Neural progenitor cell (in vitro differentiated cells): ENCODE measurements around the gene ZSWIM5. TPM values are rescaled to one million over a fixed set of nuclear protein-coding genes. Genes with fewer than 3 reads are reported as not detected.

Experiments used
- DNase-seq: peaks from one replicate; pipeline ENCODE4 v3.0.0-alpha.2; 2016; ENCODE audit warnings: low spot score
- H2AFZ ChIP-seq: fragments of 200-600 bp; sonication (generic); replicated peaks from 2 replicates; pipeline ENCODE4 v1.6.1; 2016; ENCODE audit warnings: antibody characterized with exemption
- H3F3A ChIP-seq: fragments of 200-600 bp; sonication (generic); 2 replicates; pipeline ENCODE4 v1.6.1; 2016; ENCODE audit warnings: antibody characterized with exemption, low read depth
- H3K27ac ChIP-seq: fragments of 200-600 bp; sonication (generic); 2 replicates; pipeline ENCODE4 v1.5.1; 2016; ENCODE audit warnings: mild to moderate bottlenecking
- H3K27me3 ChIP-seq: fragments of 200-600 bp; sonication (generic); 2 replicates; pipeline ENCODE4 v1.6.1; 2016; ENCODE audit warnings: mild to moderate bottlenecking, moderate library complexity
- H3K36me3 ChIP-seq: fragments of 200-600 bp; sonication (generic); 2 replicates; pipeline ENCODE4 v1.5.1; 2016
- H3K4me1 ChIP-seq: fragments of 200-600 bp; sonication (generic); 2 replicates; pipeline ENCODE4 v1.6.1; 2016; ENCODE audit warnings: mixed run types
- H3K4me2 ChIP-seq: fragments of 200-600 bp; sonication (generic); 2 replicates; pipeline ENCODE4 v1.6.1; 2016
- H3K4me3 ChIP-seq: fragments of 200-600 bp; sonication (generic); 2 replicates; pipeline ENCODE4 v1.5.1; 2016
- H3K79me2 ChIP-seq: fragments of 200-600 bp; sonication (generic); 2 replicates; pipeline ENCODE4 v1.6.1; 2016; ENCODE audit warnings: low read depth
- H3K9ac ChIP-seq: fragments of 200-600 bp; sonication (generic); 2 replicates; pipeline ENCODE4 v1.6.1; 2016
- H3K9me3 ChIP-seq: fragments of 200-600 bp; sonication (generic); 2 replicates; pipeline ENCODE4 v1.5.1; 2016; ENCODE audit warnings: low read depth
- H4K20me1 ChIP-seq: fragments of 200-600 bp; sonication (generic); 2 replicates; pipeline ENCODE4 v1.6.1; 2016; ENCODE audit warnings: low read depth
- H3K27ac Mint-ChIP-seq: 3 replicates; pipeline ENCODE4 v1.8.0; 2021; ENCODE audit warnings: mixed read lengths
- H3K27me3 Mint-ChIP-seq: 2 replicates; pipeline ENCODE4 v1.8.0; 2022; ENCODE audit warnings: low read depth, mild to moderate bottlenecking, inconsistent platforms, moderate library complexity, mixed read lengths; ENCODE audit not compliant: insufficient read depth
- H3K36me3 Mint-ChIP-seq: 3 replicates; pipeline ENCODE4 v1.8.0; 2021; ENCODE audit warnings: mixed read lengths
- H3K4me1 Mint-ChIP-seq: 3 replicates; pipeline ENCODE4 v1.8.0; 2021; ENCODE audit warnings: mixed read lengths
- H3K4me3 Mint-ChIP-seq: 3 replicates; pipeline ENCODE4 v1.8.0; 2021; ENCODE audit warnings: mild to moderate bottlenecking, moderate library complexity, mixed read lengths
- H3K9me3 Mint-ChIP-seq: 3 replicates; pipeline ENCODE4 v1.8.0; 2020; ENCODE audit warnings: mixed read lengths
- EZH2 ChIP-seq: fragments of 200-600 bp; sonication (generic); IDR thresholded peaks from 2 replicates; pipeline ENCODE4 v1.6.1; 2017; ENCODE audit warnings: antibody characterized with exemption, mild to moderate bottlenecking, moderate library complexity
- EZH2phosphoT487 ChIP-seq: fragments of 200-600 bp; sonication (generic); IDR thresholded peaks from 2 replicates; pipeline ENCODE4 v1.6.1; 2017; ENCODE audit warnings: antibody characterized with exemption
- total RNA-seq: library from RNA; depleted of rRNA; stranded (reverse); fragments of >200 nt; gene quantifications from 2 replicates; pipeline ENCODE4 v1.2.3, GENCODE V29; 2015; ENCODE audit warnings: low replicate concordance
- TF ChIP-seq, protein P1 (sequence below): fragments of 200-600 bp; sonication (generic); IDR thresholded peaks from 2 replicates; pipeline ENCODE4 v1.5.1; 2017; ENCODE audit warnings: antibody characterized with exemption, mild to moderate bottlenecking

The ZSWIM5 gene
- total RNA-seq, 1 donor from 2014 or later = 5.8 TPM

GRCh38 chr1:45216861-45217260 lies 10.5 kb upstream of the ZSWIM5 start:
- H3K79me2 ChIP-seq = no peaks in the 10 kb centered on the region
- H3K27me3 ChIP-seq = peaks cover 5% of the 10 kb centered on the region
- no peak overlapping the region for H3K4me3 Mint-ChIP-seq
- no peaks in the 10 kb centered on the region for H3K9me3 Mint-ChIP-seq
- no peaks in the 10 kb centered on the region for H3K36me3 Mint-ChIP-seq
- H3K9ac ChIP-seq = no peak overlapping the region
- no peaks in the 10 kb centered on the region for H3F3A ChIP-seq
- no peaks in the 10 kb centered on the region for H4K20me1 ChIP-seq
- no peak overlapping the region for H2AFZ ChIP-seq
- H3K9me3 ChIP-seq = no peaks in the 10 kb centered on the region
- no peak for DNase-seq
- no peak overlapping the region for H3K27ac ChIP-seq
- TF ChIP-seq EZH2phosphoT487 (no peak), EZH2 (no peak)
- TF ChIP-seq, protein P1, sequence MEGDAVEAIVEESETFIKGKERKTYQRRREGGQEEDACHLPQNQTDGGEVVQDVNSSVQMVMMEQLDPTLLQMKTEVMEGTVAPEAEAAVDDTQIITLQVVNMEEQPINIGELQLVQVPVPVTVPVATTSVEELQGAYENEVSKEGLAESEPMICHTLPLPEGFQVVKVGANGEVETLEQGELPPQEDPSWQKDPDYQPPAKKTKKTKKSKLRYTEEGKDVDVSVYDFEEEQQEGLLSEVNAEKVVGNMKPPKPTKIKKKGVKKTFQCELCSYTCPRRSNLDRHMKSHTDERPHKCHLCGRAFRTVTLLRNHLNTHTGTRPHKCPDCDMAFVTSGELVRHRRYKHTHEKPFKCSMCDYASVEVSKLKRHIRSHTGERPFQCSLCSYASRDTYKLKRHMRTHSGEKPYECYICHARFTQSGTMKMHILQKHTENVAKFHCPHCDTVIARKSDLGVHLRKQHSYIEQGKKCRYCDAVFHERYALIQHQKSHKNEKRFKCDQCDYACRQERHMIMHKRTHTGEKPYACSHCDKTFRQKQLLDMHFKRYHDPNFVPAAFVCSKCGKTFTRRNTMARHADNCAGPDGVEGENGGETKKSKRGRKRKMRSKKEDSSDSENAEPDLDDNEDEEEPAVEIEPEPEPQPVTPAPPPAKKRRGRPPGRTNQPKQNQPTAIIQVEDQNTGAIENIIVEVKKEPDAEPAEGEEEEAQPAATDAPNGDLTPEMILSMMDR = no peak
- H3K27ac Mint-ChIP-seq = no peak overlapping the region
- no peak overlapping the region for H3K4me2 ChIP-seq
- H3K36me3 ChIP-seq = no peaks in the 10 kb centered on the region
- no peaks in the 10 kb centered on the region for H3K4me1 Mint-ChIP-seq
- H3K27me3 Mint-ChIP-seq = no peaks in the 10 kb centered on the region
- no peaks in the 10 kb centered on the region for H3K4me1 ChIP-seq
- H3K4me3 ChIP-seq = no peak overlapping the region

DNA sequence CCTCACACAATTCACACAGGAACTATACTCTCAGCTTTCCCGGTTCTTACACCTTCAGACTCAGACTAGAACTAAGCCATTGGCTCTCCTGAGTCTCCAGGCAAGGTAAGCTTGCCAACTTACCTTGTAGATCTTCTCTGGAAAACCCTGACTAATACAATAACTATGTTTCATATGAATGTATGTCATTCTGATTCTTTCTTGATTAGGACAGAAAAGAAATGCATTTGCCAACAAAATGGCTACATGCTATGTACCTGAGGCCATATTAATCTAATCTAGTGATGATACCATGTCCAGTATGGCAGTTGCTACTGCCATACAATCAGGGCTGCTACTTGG lies 9.8 kb upstream of the ZSWIM5 start:
- H3K9me3 Mint-ChIP-seq = no peaks in the 10 kb centered on the region
- H3K36me3 ChIP-seq = no peaks in the 10 kb centered on the region
- H3K79me2 ChIP-seq = no peaks in the 10 kb centered on the region
- H3K27me3 ChIP-seq = peaks cover 5% of the 10 kb centered on the region
- H3K9ac ChIP-seq = no peak overlapping the region
- no peaks in the 10 kb centered on the region for H3K36me3 Mint-ChIP-seq
- H2AFZ ChIP-seq = no peak overlapping the region
- no peaks in the 10 kb centered on the region for H4K20me1 ChIP-seq
- H3K4me1 ChIP-seq = no peaks in the 10 kb centered on the region
- H3K27ac Mint-ChIP-seq = no peak overlapping the region
- no peak overlapping the region for H3K4me3 ChIP-seq
- H3K4me1 Mint-ChIP-seq = no peaks in the 10 kb centered on the region
- no peaks in the 10 kb centered on the region for H3K27me3 Mint-ChIP-seq
- H3K9me3 ChIP-seq = no peaks in the 10 kb centered on the region
- no peaks in the 10 kb centered on the region for H3F3A ChIP-seq
- H3K4me2 ChIP-seq = no peak overlapping the region
- no peak overlapping the region for H3K27ac ChIP-seq
- no peak overlapping the region for H3K4me3 Mint-ChIP-seq
- TF ChIP-seq EZH2phosphoT487 (no peak), EZH2 (no peak)
- TF ChIP-seq, protein P1 = no peak
- no peak for DNase-seq

GRCh38 chr1:45215485-45216199 lies 9.2 kb upstream of the ZSWIM5 start:
- Histone ChIP-seq H3K36me3 (no peaks in the 10 kb centered on the region), H3K9ac (no peak overlapping the region), H3K79me2 (no peaks in the 10 kb centered on the region), H3K27ac (no peak overlapping the region), H3K9me3 (no peaks in the 10 kb centered on the region), H3K4me1 (no peaks in the 10 kb centered on the region), H2AFZ (no peak overlapping the region), H4K20me1 (no peaks in the 10 kb centered on the region), H3K27me3 (peaks cover 5% of the 10 kb centered on the region), H3K4me2 (no peak overlapping the region), H3F3A (no peaks in the 10 kb centered on the region), H3K4me3 (no peak overlapping the region)
- Mint-ChIP-seq H3K4me1 (no peaks in the 10 kb centered on the region), H3K27me3 (no peaks in the 10 kb centered on the region), H3K4me3 (no peak overlapping the region), H3K27ac (no peak overlapping the region), H3K9me3 (no peaks in the 10 kb centered on the region), H3K36me3 (no peaks in the 10 kb centered on the region)
- no peak for DNase-seq
- TF ChIP-seq, protein P1 = no peak
- TF ChIP-seq EZH2phosphoT487 (no peak), EZH2 (no peak)
